Mucosa of descending colon (tissue), 3 donors: ENCODE measurements around the gene MND1. TPM values are rescaled to one million over a fixed set of nuclear protein-coding genes. Genes with fewer than 3 reads are reported as not detected.

Experiments
- ATAC-seq: fragments of 200-7000 bp; cut with Tn5 transposase; one replicate; pipeline ENCODE4 v1.9.1; 2020; ENCODE audit warnings: mild to moderate bottlenecking, moderate library complexity
- DNase-seq, 3 donors: peaks; one replicate each; pipeline ENCODE4 v3.0.0-alpha.2; 2020
- H3K36me3 ChIP-seq: fragments of 200-600 bp; one replicate; pipeline ENCODE4 v1.8.0; 2021; ENCODE audit warnings: low read depth, mild to moderate bottlenecking
- H3K4me1 ChIP-seq: fragments of 200-600 bp; one replicate; pipeline ENCODE4 v1.8.0; 2021; ENCODE audit warnings: low read depth, mild to moderate bottlenecking
- H3K4me3 ChIP-seq: fragments of 200-600 bp; one replicate; pipeline ENCODE4 v1.8.0; 2021; ENCODE audit warnings: mild to moderate bottlenecking
- H3K9me3 ChIP-seq: fragments of 200-600 bp; one replicate; pipeline ENCODE4 v1.8.0; 2021; ENCODE audit warnings: mild to moderate bottlenecking
- intact Hi-C, 2 donors: fragments of 100-400 bp; cut with DNase I in 1 of 2; cut with micrococcal nuclease in 1 of 2; formaldehyde crosslinking; loops; one replicate each; pipeline versions ENCODE4 v1.11.0 to v1.11.1; 2022; cut with DNase I, micrococcal nuclease
- total RNA-seq, 3 donors: library from RNA; stranded (reverse); fragmentation: NEBNext Ultra II Directional in 2 of 3; extraction: Animal tissue kit (Norgen Biotek cat#: 25700) in 2 of 3; gene quantifications; one replicate each; pipeline versions ENCODE4 v1.2.1 to v1.2.4, GENCODE V29; 2021 to 2023
- TF ChIP-seq, protein P1 (sequence below): fragments of 200-600 bp; IDR thresholded peaks from one replicate; pipeline ENCODE4 v1.8.0; 2022; ENCODE audit warnings: antibody characterized with exemption, mild to moderate bottlenecking
- donor health status: DM: no; HTN: no; CAD: no; lungs with moderate emphysema.
- donor health status: DM: no; HTN: no; CAD: no.
- donor health status: DM: no; HTN: yes; CAD: no.

Gene MND1
- total RNA-seq, 3 donors from 2014 or later, result 1.4 to 5.3 (median 1.6) TPM

DNA sequence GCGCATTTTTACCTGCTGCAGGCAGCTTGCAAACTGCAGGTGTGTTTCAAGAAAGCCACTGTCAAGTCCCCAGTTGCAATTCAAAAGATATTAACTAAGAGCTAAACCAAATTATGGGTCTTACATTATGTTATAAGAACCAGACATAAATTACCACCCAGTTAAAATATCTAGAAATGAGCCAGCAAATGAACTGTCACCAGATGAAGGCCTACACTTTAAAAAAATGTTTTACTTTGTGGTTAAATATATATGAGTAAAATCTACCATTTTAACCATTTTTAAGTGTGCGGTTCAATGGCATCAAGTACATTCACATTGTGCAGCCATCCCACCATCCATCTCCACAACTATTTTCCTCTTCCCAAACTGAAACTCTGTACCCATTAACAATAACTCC is 89.7 kb downstream of the MND1 start:
- ATAC-seq (no peak), DNase-seq (no peak)
- no peaks in the 10 kb centered on the region for H3K4me1 ChIP-seq
- TF ChIP-seq, protein P1, sequence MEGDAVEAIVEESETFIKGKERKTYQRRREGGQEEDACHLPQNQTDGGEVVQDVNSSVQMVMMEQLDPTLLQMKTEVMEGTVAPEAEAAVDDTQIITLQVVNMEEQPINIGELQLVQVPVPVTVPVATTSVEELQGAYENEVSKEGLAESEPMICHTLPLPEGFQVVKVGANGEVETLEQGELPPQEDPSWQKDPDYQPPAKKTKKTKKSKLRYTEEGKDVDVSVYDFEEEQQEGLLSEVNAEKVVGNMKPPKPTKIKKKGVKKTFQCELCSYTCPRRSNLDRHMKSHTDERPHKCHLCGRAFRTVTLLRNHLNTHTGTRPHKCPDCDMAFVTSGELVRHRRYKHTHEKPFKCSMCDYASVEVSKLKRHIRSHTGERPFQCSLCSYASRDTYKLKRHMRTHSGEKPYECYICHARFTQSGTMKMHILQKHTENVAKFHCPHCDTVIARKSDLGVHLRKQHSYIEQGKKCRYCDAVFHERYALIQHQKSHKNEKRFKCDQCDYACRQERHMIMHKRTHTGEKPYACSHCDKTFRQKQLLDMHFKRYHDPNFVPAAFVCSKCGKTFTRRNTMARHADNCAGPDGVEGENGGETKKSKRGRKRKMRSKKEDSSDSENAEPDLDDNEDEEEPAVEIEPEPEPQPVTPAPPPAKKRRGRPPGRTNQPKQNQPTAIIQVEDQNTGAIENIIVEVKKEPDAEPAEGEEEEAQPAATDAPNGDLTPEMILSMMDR, result no peak
- no peak overlapping the region for H3K4me3 ChIP-seq
- H3K36me3 ChIP-seq, result no peaks in the 10 kb centered on the region
- intact Hi-C loops, result loop anchor here (5.0 to 10.0 kb wide), 2 partner anchors 138 to 141 kb away; no protein-coding TSS in a partner anchor
- H3K9me3 ChIP-seq, result no peaks in the 10 kb centered on the region

- Histone ChIP-seq H3K36me3 (no peaks in the 10 kb centered on the region), H3K9me3 (no peaks in the 10 kb centered on the region), H3K4me3 (no peak overlapping the region), H3K4me1 (no peaks in the 10 kb centered on the region)
- ATAC-seq (peak; percentile 65), DNase-seq (no peak)
- intact Hi-C loops, result loop anchor here in 1 of 2 donors (10.0 kb wide), 1 partner anchor 136 kb away; no protein-coding TSS in a partner anchor
- TF ChIP-seq, protein P1, result no peak
Observed at GRCh38 chr4:153438916-153439756, 94.6 kb downstream of the MND1 start.

DNA sequence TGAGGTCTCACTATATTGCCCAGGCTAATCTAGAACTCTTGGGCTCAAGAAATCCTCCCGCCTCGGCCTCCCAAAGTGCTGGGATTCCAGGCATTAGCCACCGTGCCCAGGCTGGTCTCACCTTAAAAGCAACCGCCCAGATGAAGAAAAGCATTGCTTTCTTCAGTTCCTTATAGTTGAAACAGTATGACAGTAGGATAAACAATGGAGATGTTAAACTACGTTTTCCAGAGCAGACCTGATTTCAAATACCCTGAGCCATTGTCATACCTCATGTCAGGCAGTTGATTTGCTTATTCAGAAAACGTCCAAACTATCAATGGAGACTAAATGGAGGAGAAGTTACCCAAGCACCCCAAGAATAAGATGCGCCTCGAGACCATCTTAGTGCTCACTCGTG is 95.3 kb downstream of the MND1 start:
- ATAC-seq (no peak), DNase-seq (no peak)
- Histone ChIP-seq H3K36me3 (no peaks in the 10 kb centered on the region), H3K4me1 (no peaks in the 10 kb centered on the region), H3K9me3 (no peaks in the 10 kb centered on the region), H3K4me3 (no peak overlapping the region)
- TF ChIP-seq, protein P1, result no peak
- intact Hi-C loops, result loop anchor here in 1 of 2 donors (10.0 kb wide), 1 partner anchor 135 kb away; no protein-coding TSS in a partner anchor

GRCh38 chr4:153440475-153440874 is 96.0 kb downstream of the MND1 start:
- Histone ChIP-seq H3K9me3 (no peaks in the 10 kb centered on the region), H3K36me3 (no peaks in the 10 kb centered on the region), H3K4me1 (no peaks in the 10 kb centered on the region), H3K4me3 (no peak overlapping the region)
- TF ChIP-seq, protein P1, result no peak
- DNase-seq (no peak), ATAC-seq (no peak)
- intact Hi-C loops, result no loop called here

DNA sequence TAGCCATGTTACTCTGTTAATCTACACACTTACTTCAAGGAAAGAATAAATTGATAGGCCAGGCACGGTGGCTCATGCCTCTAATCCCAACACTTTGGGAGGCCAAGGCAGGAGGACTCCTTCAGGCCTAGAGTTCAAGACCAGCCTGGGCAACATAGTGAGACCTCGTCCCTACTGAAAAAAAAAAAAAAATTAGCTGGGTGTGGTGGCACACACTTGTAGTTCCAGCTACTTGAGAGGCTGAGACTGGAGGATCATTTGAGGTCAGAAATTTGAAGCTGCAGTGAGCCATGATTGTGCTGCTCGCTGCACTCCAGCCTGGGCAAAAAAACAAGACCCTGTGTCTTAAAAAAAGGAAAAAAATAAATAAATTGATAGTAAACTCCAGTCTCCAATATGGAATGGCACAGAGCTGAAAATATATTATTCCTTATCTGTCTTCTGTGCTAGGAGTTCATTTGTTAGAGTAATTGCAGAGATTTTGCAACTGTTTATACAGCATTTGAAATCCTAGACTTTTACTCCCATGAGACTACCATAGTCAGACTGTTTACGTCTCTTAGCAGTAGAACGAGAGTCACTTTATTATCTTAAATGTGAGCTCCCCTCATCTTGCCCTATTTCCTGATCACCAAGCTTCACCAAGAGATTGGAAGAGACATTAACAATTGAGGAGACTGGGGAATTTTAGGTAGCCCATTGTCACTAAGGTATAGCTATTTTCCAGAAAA is 102.9 kb downstream of the MND1 start:
- TF ChIP-seq, protein P1, result no peak
- intact Hi-C loops, result no loop called here
- no peaks in the 10 kb centered on the region for H3K4me1 ChIP-seq
- H3K9me3 ChIP-seq, result no peaks in the 10 kb centered on the region
- H3K36me3 ChIP-seq, result no peaks in the 10 kb centered on the region
- no peak for DNase-seq
- no peak for ATAC-seq
- H3K4me3 ChIP-seq, result no peak overlapping the region
